ENCODE results near the gene TTLL8.

DNA sequence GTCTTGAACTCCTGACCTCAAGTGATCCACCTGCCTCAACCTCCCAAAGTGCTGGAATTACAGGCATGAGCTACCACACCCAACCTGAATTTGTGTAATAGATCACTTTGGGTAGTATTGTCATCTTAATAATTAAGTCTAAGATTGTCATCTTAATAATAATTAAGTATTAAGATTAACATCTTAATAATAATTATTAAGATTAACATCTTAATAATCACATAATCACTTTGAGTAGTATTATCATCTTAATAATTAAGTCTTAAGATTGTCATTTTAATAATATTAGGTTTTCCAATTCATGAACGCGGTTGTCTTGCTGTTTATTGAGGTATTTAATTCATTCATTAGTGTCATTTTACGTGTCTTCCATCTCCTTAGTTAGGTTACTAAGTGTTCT, 40.0 kb upstream of the TTLL8 start:
- no peak for TF ChIP-seq REST (IDR thresholded peaks at IDR 0.05; ENCODE audit: insufficient read depth in 1 of 2, low read depth in 2 of 2, low read length in 2 of 2)
- no peak for TF ChIP-seq SIN3A (IDR thresholded peaks at IDR 0.05; ENCODE audit: borderline replicate concordance, insufficient read depth, low read length)

Measured in PFSK-1 (cell line).